SIG-M5 treated with dmso at 0.1 percent for 504 hours (cell line): ENCODE measurements around the gene CDK10.

ENCODE experiments used
- DNase-seq: peaks from one replicate; lab custom pipeline; 2025; ENCODE audit not compliant: unreplicated experiment; lab: John Stamatoyannopoulos, UW

CDK10 gene

GRCh38 chr16:89710709-89711564 is 24.4 kb downstream of the CDK10 start:
- DNase-seq = no peak

DNA sequence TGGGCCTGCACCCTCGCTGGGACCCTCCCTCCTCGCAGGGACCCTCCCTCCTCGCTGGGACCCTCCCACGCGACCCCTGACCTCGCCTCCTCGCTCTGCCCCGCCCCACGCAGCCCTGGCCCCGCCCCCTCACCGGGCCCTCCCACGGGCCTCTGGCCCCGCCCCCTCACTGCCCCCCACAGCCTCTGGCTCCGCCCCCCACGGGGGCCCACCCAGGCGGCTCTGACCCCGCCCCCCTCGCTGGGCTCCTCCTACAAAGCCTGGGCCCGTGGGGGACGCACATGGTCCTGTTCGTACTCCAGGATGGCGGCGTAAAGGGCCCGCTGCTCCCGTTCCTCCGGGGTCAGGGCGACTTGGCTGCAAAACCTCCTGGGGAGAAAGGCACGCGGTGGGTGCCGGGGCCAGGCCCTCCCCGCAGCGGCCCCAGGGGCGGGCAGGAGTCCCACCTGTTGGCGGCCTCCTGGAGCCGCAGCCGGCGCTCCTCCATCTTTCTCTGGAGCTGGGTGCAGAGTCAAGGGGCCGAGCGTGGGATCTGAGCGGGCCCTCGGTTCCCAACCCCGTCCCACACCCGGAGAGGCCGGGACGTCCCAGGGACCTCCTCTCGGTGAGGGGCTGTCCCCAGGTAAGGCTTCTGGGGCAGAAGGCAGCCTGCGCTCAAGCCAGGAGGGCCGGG is 25.2 kb downstream of the CDK10 start:
- peak; percentile 60 for DNase-seq

- DNase-seq = no peak
These were observed 25.8 kb downstream of the CDK10 start for GRCh38 chr16:89712274-89712781.

DNA sequence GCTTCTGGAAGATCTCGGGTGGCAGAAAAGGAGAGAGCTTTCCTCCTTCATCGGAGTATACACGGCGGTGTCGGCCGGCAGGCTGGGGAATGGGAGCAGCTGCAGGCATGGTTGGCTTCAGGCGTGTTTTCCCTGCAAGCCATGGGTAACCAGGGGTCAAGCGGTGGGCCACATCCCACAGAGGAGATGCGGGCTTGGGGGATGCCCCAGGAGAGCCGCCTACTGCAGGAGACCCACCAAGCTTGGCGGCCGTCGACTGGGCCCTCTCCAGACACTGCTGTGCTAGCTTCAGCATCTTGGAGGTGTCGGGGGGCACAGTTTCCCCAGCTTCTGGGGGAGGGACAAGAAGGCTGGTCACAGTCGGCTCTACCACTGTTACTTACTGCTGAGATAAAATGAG is 30.0 kb downstream of the CDK10 start:
- DNase-seq = no peak

DNA sequence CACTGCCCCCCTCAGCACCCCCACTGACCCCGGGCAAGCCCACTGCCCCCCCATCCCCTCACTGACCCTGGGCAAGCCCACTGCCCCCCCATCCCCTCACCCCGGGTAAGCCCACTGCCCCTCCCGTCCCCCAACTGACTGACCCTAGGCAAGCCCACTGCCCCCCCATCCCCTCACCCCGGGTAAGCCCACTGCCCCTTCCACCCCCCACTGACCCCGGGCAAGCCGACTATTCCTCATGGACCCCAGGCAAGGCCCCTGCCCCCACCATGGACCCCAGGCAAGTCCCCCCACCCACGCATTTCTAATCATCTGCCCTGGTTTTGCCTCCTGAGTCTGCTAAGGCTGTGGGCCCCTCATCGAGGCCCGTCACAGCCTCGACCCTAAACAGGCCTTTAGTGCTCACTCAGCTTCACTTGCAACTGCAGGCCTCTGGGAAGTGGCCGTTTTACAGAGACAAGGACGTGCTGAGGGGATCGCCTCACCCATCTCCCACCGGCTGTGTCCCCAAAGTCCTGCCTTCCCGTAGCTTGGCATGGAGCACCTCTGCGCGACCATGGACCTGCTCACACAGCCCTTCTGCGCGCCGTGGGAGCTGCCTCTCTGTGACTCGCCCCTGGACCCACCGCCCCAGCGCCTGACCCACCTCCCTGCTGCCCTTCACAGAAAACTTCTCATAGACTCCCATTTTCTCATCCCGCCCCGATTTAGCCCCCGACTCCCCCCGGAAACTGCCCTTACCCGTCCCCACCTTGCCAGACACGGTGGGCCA is 30.6 kb downstream of the CDK10 start:
- DNase-seq = no peak

DNA sequence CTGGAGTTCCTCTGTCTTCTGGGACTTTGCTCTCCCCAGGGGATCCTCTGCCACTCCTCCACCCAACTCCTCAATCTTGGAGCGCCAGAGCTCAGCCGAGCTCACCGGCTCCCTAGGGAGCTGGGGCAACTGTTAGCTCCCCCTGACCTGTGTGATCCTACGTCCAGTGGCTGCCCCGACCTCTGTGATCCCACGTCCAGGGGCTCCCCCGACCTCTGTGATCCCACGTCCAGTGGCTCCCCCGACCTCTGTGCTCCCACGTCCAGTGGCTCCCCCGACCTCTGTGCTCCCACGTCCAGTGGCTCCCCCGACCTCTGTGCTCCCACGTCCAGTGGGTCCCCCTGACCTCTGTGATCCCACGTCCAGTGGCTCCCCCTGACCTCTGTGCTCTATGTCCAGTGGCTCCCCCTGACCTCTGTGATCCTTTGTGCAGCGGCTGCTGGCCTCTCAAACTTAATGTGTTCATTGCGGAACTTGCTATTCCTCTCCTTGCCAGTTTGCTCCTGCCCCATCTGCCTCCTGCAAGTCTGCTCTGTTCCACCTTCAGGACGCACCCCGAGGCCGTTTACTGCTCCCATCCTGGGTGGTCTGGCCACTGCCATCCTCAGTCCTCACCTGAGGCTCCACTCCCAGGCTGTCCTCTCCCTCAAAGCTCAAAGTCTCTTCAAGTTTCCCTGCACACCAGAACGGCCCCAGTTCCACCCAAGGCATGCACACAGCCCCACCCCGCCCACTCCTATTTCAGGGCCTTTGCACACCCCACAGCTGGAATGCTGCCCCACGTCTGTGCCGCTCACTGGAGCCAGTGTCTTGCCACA is 31.4 kb downstream of the CDK10 start:
- no peak for DNase-seq

GRCh38 chr16:89720551-89720812 is 34.0 kb downstream of the CDK10 start:
- DNase-seq = no peak

- DNase-seq = peak; percentile 72
These were observed 34.5 kb downstream of the CDK10 start, which contains the start of the genes VPS9D1 and ZNF276 for GRCh38 chr16:89720813-89721545. Gene VPS9D1 (minus strand): TSS chr16:89720898. CDS start chr16:89720861, 37 bp downstream. Gene ZNF276 (plus strand): TSS chr16:89721537. CDS start chr16:89721641, 104 bp downstream.

GRCh38 chr16:89721546-89722391 is 35.3 kb downstream of the CDK10 start:
- DNase-seq = peak; percentile 46

GRCh38 chr16:89722392-89723278 is 36.1 kb downstream of the CDK10 start:
- peak; percentile 76 for DNase-seq

DNA sequence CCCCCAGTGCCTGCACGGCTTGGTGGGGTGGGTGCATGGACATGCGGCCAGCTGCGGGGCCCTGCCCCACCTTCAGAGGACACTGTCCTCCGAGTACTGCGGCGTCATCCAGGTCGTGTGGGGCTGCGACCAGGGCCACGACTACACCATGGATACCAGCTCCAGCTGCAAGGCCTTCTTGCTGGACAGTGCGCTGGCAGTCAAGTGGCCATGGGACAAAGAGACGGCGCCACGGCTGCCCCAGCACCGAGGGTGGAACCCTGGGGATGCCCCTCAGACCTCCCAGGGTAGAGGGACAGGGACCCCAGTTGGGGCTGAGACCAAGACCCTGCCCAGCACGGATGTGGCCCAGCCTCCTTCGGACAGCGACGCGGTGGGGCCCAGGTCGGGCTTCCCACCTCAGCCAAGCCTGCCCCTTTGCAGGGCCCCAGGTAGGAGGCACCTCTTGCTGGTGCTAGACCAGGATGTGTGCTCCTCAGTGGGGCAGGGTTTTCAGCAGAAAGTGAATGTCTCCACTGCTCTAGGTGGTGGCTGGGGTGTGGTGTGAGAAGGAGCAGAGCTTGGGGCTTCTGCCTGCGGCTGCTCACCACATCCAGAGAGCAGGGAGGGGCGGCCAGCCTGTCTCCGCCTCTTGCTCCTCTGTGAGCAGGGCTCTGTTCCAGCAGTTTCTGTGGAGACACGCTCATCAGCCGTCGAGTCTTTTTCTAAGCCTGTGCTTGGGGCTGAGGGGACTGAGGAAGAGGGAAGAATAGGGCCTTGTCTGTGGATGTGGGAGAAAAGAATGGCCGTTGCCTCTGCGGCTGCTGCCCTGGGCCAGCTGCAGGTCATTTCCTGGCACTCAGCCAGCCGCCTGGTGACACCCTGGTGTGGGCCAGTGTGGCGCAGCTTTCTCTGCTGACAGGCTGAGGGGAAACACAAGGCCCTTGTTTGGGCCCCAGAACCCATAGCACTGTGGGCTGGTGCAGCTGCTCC is 37.1 kb downstream of the CDK10 start:
- DNase-seq = no peak

GRCh38 chr16:89727406-89728120 is 41.1 kb downstream of the CDK10 start:
- no peak for DNase-seq

DNA sequence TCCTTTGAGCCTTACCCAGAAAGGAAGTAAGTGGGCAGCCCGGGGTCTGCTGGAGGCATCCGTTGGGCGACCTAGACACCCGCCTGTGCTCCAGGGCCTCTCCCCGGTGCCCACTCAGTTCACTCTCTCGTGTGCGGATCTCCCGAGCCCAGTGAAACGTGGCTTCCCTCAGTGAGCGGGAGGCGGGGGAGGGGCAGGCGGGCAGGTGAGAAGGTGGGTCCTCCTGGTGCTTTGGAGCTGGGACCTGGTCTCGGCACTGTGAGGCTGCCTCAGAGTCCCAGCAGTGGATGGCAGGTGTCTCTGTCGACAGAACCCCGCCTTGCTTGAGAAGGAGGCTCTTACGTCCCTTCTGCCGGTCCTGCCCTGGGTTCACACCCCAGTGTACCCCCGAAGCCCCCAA is 42.8 kb downstream of the CDK10 start:
- no peak for DNase-seq

GRCh38 chr16:89729863-89730593 is 43.5 kb downstream of the CDK10 start:
- no peak for DNase-seq

DNA sequence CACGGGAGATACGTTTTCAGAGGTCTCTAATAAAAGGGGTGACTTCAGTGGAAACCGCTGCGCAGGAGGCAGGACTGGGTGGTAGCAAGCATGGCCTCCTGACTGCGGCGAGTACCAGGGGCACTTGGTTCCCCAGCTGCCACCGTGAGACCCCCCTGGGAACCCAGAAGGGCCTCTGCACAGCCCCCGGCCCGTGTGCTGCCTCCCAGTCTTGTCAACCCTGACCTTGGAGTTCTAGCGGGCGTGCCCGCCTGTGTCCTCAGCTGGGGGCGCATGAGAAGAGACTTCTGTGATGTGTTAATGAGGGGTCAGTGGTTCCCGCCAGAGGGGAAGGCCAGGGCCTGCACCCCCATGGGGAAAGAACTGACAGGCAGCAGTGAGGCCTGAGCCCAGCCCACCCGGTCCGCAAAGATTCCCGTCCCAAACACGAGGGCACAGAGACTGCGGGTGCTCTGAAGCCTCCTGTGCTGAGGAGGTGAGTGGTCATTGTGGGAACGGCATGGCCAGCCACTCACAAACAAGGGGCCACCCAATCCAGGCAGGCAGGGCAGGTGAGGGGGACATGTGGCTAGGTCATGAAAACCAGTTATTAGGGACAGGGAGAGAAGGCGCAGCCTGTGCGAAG is 44.2 kb downstream of the CDK10 start:
- no peak for DNase-seq
